HepG2 (cell line): ENCODE results near the gene PRR19.

Experiments used
- TAF1 ChIP-seq: sonication (generic); formaldehyde crosslinking; IDR thresholded peaks from 2 replicates; pipeline ENCODE4 v1.4.0; 2020; ENCODE audit warnings: missing genetic modification reagents
- TF ChIP-seq, protein P1 (sequence below): sonication (generic); formaldehyde crosslinking; IDR thresholded peaks from 2 replicates; pipeline ENCODE4 v1.4.0; 2020; ENCODE audit warnings: missing genetic modification reagents

DNA sequence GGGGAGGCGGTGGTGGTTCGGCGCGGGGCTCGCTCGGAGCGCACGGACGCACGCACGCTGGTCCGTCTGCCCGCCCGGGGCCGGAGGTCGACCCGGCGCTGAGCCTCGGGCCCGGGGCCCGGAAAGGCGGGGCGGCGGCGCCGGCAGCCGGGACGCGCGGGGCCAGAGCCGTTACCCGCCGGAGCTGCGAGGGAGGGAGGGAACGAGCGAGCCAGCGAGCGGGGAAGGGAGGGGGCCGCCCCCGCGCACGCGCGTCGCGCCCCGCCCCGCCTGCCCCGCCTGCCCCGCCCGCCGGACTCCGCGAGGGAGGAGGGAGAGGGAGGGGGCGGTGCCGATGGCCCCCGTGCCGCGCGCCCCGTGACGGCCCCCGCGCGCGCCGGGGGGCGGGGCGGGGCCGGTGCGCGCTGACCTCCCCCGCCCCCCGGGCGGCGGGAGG is 17.8 kb upstream of the PRR19 start:
- no peak for TF ChIP-seq TAF1 (CRISPR knock-in tag)
- TF ChIP-seq, protein P1, sequence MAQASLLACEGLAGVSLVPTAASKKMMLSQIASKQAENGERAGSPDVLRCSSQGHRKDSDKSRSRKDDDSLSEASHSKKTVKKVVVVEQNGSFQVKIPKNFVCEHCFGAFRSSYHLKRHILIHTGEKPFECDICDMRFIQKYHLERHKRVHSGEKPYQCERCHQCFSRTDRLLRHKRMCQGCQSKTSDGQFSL: no peak
